NB4 (cell line): ENCODE results near the gene SAPCD2.

Experiments used
- CTCF ChIP-seq: IDR thresholded peaks from one replicate; pipeline ENCODE4 v1.5.1; 2012; ENCODE audit warnings: low read depth, low read length
- MAX ChIP-seq: IDR thresholded peaks from 2 replicates; pipeline ENCODE4 v1.6.1; 2011; ENCODE audit warnings: low read depth, low read length
- MYC ChIP-seq: IDR thresholded peaks from 2 replicates; pipeline ENCODE4 v1.6.1; 2011; ENCODE audit warnings: low read depth, low read length
- POLR2A ChIP-seq: IDR thresholded peaks from 2 replicates; pipeline ENCODE4 v1.6.1; 2011; ENCODE audit warnings: mild to moderate bottlenecking; ENCODE audit not compliant: insufficient read length; ENCODE audit errors: extremely low read depth

- TF ChIP-seq CTCF (no peak), MAX (no peak), POLR2A (no peak), MYC (no peak)
Measured at GRCh38 chr9:137037035-137037434, 33.3 kb downstream of the SAPCD2 start.
